ENCODE data around the gene GJC2.

Gene GJC2

DNA sequence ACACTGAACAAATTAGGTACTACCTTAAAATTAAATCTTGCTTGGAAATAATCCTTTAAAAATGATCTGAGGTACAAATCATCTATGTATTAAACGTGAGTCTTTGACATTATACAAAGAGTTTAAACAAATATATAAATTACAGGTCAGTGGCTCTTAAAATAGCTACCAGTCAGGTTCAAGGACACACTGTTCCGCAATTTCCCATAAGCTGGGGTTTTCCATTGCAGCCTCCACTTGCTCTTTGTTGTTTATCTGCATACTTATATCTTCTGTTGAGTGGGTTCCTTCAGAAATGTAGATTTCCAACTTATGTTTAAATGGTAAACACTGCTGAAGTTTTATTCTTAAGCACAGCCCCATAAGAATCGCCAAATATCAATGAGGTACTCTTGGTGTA, 34.9 kb upstream of the GJC2 start:
- no peak for DNase-seq (ENCODE audit: low spot score)

DNA sequence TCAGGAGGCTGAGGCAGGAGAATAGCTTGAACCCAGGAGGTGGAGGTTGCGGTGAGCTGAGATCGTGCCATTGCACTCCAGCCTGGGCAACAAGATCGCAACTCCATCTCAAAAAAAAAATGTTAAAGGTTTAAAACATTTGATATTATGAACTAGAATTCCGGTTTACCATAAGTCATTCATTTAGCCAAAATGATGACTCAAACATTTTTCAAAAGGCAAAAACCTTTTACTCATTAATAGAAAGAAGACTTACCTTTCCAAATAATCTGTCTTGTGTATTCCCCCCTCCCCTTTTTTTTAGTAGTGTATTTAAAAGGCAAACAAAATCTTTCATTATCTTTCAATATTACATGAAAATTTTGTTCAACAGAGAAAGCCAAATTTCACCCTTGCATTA, 32.4 kb upstream of the GJC2 start:
- DNase-seq (ENCODE audit: low spot score): no peak

- DNase-seq (ENCODE audit: low spot score): no peak
Measured at GRCh38 chr1:228118040-228118439, 31.7 kb upstream of the GJC2 start.

DNA sequence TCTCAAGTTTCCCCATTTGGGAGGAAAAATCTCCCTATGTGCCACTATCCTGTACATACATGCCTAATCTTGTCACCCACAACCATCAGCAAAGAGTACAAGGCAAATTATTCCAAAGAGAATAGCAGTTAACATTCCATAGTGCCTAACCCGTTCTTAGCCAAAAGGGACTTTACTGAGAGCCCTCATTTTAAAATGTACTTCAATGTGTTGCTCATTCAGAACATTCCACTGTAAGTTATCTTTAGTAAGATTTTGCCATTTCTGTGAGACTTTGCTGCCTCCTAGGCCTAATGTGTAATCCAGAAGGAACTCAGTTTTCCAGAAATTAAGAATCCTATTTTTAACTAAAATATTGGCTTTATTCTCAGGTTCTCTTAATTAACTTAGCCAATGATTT, 29.4 kb upstream of the GJC2 start:
- DNase-seq (ENCODE audit: low spot score): no peak

- no peak for DNase-seq (ENCODE audit: low spot score)
Measured at GRCh38 chr1:228120857-228121489, 28.8 kb upstream of the GJC2 start.

- no peak for DNase-seq (ENCODE audit: low spot score)
Measured at GRCh38 chr1:228122921-228123441, 26.7 kb upstream of the GJC2 start.

DNA sequence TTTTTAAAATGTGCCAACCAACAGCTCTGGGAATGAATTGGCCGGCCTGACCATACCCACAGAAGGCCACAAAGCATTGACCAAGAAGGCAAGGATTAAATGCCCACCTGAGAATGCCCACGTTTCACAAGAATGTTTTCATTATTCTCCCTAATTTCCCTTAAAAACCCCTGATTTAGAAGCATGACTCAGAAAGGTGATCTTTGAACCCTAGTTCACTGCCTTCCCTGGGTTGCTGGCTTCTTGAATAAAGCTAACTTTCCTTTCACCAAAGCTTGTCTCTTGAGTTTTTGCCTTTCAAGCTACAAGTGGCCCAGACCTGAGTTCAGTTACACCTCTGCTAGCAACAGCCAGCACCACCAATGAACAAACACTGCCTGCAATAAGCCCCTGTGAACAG, 26.2 kb upstream of the GJC2 start:
- DNase-seq (ENCODE audit: low spot score): no peak

GRCh38 chr1:228125185-228125584, 24.5 kb upstream of the GJC2 start:
- no peak for DNase-seq (ENCODE audit: low spot score)

- DNase-seq (ENCODE audit: low spot score): no peak
Measured at GRCh38 chr1:228131766-228132165, 18.0 kb upstream of the GJC2 start.

DNA sequence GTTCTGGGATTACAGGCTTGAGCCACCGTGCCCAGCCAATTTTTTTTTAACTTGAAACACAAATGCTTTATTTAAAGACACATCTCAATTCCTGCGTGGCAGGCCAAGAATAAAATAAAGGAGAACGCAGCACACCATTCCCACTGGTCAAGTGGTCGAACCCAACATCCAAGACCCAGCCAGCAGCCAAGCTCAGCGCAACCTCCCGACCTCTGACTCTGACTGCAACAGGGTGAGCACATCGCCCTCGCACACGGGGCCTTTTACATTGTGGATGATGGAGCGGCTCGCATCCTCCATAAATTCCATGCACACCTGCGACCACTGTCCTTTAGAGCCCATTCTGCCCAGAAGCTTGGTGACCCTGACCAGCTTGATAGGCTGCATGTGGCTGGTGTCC, 15.1 kb upstream of the GJC2 start:
- no peak for DNase-seq (ENCODE audit: low spot score)

- DNase-seq (ENCODE audit: low spot score): no peak
Measured at GRCh38 chr1:228136901-228137300, 12.8 kb upstream of the GJC2 start.

GRCh38 chr1:228139406-228139930, 10.3 kb upstream of the GJC2 start:
- no peak for DNase-seq (ENCODE audit: low spot score)

- peak; percentile 97 for DNase-seq (ENCODE audit: low spot score)
Measured at GRCh38 chr1:228139931-228140723, 9.6 kb upstream of the GJC2 start, which contains the start of gene GUK1. Gene GUK1 (plus strand): TSS chr1:228140279. CDS start chr1:228140303, 24 bp downstream.

DNA sequence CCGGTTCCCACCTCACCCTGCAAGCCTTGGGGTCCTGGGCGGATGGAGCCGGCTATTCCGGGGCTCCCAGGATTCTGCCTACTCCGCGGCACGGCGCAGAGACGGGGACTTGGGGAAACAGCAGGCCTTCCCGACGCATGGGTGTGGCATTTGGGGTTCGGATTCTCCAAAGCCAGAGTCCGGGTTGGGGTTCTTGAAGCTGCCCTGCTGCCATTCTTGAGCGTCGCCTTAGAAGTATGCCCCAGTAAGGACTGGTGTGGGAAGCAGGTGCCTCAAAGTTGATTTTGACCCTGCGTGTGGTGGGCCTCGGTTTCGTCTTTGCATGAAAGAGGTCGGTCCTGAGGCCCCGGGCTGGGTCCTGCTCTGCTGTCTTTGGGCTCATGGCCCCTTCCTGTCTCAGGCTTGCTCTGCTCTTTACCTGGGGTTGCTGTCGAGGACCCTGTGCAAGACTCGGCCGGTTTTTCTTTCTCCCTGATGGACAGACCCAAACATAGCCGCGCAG, 9.0 kb upstream of the GJC2 start:
- no peak for DNase-seq (ENCODE audit: low spot score)

DNA sequence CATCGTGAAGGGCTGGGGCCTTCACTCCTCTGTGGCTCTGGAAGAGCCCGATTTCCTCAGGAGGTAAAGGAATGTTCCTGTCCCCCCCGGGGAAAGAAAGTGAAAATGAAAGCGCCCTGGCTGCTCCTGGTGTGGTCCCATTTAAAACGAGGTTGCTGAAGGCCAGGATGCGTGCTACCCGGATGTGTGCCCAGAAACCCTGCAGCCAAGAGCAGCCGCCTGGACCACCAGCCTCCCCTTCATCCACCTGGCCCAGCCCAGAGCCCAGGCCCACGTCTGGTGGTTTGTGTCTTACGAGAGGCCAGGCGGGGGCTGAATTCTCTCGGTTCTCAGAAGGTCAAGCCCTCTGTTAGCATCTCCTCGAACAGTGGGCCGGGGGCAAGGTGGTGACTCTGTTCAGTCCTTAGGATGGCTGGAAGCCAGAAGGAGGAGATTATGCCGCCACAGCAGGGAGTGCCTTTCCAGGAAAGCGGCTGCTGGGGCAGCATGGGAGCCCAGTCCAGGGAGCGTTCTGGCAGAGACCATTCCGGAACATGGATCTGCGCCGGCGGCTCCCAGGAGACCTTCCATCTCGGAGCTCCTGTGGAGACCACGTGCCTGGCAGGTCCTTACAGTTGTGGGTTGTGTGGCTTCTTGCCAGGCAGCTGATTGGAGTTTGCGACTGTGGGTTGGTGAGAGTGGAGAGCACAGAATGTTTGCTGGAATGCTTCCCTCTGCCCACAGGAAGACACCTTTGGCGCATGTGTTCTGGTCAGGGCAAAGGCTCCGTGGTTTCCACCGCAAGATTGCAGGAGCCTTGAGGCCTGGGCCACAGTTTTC, 8.3 kb upstream of the GJC2 start:
- DNase-seq (ENCODE audit: low spot score): peak; percentile 17

DNA sequence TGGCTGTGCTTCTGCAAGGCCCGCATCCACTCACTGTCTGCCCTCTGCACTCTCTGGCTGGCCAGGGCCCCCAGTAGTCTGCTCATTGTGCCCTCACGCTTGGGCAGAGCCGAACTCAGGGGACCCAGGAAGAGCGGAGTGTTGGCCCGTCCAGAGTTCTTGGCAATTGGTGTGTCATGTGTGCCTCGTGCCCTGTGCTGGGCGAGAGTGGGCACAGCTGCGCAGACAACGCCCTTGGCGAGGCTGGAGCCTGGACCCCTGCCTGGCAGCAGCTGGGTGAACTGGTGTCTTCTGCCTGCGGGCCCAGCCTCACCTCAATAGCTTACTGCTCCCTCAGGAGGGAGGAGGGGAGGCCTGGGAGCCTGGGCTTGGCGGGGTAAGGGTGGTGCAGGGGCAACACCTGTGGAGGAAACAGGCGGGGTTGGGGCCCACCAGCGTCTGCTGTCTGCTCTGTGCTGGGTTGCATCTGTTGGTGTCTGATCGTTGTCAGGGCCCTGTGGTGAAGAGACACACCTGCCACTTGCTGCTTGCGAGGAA, 7.5 kb upstream of the GJC2 start:
- DNase-seq (ENCODE audit: low spot score): no peak

- DNase-seq (ENCODE audit: low spot score): no peak
Measured at GRCh38 chr1:228142701-228143136, 7.0 kb upstream of the GJC2 start.

GRCh38 chr1:228143480-228144192, 6.1 kb upstream of the GJC2 start:
- DNase-seq (ENCODE audit: low spot score): peak; percentile 9

GRCh38 chr1:228144193-228144992, 5.3 kb upstream of the GJC2 start:
- peak; percentile 10 for DNase-seq (ENCODE audit: low spot score)

DNA sequence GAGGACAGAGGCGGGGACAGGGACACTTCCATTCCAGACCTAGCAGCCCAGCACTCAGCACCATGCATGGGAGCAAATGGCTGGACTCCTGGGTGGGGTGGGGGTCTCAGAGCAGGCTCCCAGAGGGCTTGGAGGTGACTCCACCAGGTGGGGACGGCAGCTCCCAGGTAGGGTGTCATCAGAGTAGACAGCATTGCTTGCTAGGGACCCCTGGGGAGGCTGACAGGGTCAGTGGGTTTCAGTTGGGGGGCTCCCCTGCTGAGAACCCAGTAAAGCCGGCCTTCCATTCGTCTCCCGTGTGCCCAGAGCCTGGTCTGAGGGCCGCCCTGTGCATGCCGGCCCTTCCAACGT, 4.8 kb upstream of the GJC2 start:
- peak; percentile 7 for DNase-seq (ENCODE audit: low spot score)

Data from HuH-7 (cell line).